HepG2 (cell line): ENCODE results near the gene DDIT4. TPM values are rescaled to one million over a fixed set of nuclear protein-coding genes. Genes with fewer than 3 reads are reported as not detected.
A peak's percentile ranks its signal among the peaks of the same experiment; 100 is the strongest.

Experiments
- ADNP ChIP-seq: sonication (generic); formaldehyde crosslinking; IDR thresholded peaks from 2 replicates; pipeline ENCODE4 v1.4.0; 2020; ENCODE audit warnings: missing genetic modification reagents
- AGO1 ChIP-seq: fragments of 200-400 bp; formaldehyde crosslinking; IDR thresholded peaks from 2 replicates; pipeline ENCODE4 v1.6.1; 2017; ENCODE audit warnings: mild to moderate bottlenecking, low read depth, low read length, moderate library complexity; ENCODE audit not compliant: poor library complexity, severe bottlenecking
- MTA1 ChIP-seq: sonication (generic); formaldehyde crosslinking; IDR thresholded peaks from 2 replicates; pipeline ENCODE4 v1.4.0; 2020; ENCODE audit warnings: missing genetic modification reagents, mild to moderate bottlenecking, borderline replicate concordance
- NR2F6 ChIP-seq, 2 experiments: IDR thresholded peaks; 2 replicates each; pipeline ENCODE4 v1.6.1; 2016; ENCODE audit warnings: antibody characterized with exemption in 1 of 2, mild to moderate bottlenecking in 1 of 2
- RFX3 ChIP-seq: IDR thresholded peaks from 2 replicates; pipeline ENCODE4 v1.6.1; 2016; ENCODE audit warnings: missing biosample characterization, missing genetic modification reagents
- ZC3H13 ChIP-seq: sonication (generic); formaldehyde crosslinking; IDR thresholded peaks from 2 replicates; pipeline ENCODE4 v1.8.1; 2023; ENCODE audit warnings: mild to moderate bottlenecking, missing genetic modification reagents, moderate library complexity
- ZMAT3 ChIP-seq: sonication (generic); formaldehyde crosslinking; conservative IDR thresholded peaks from 2 replicates; pipeline ENCODE4 v1.7.0; 2021; ENCODE audit warnings: missing genetic modification reagents
- ZNF121 ChIP-seq: sonication (generic); formaldehyde crosslinking; IDR thresholded peaks from 2 replicates; pipeline ENCODE4 v1.5.0; 2020; ENCODE audit warnings: mild to moderate bottlenecking, missing genetic modification reagents
- ZNF264 ChIP-seq: sonication (generic); formaldehyde crosslinking; IDR thresholded peaks from 2 replicates; pipeline ENCODE4 v1.4.0; 2020; ENCODE audit warnings: missing genetic modification reagents
- ZNF629 ChIP-seq: sonication (generic); formaldehyde crosslinking; conservative IDR thresholded peaks from 2 replicates; pipeline ENCODE4 v1.5.0; 2020; ENCODE audit warnings: missing genetic modification reagents
- ZNF768 ChIP-seq: sonication (generic); formaldehyde crosslinking; IDR thresholded peaks from 2 replicates; pipeline ENCODE4 v1.4.0; 2020; ENCODE audit warnings: missing genetic modification reagents
- ZNF816 ChIP-seq: sonication (generic); formaldehyde crosslinking; IDR thresholded peaks from 2 replicates; pipeline ENCODE4 v1.8.0; 2022; ENCODE audit warnings: missing genetic modification reagents, mild to moderate bottlenecking, borderline replicate concordance
- polyA plus RNA-seq, 8 experiments: library from polyadenylated mRNA; depleted of rRNA in 3 of 8; stranded (reverse) in 7 of 8; unstranded in 1 of 8; fragments of >200 nt; fragmentation: Illumina TruSeq in 4 of 8; extraction: Trizol in 4 of 8; gene quantifications; 2 replicates each; pipeline versions ENCODE4 v1.2.1 to v1.2.3, GENCODE V29; 2011 to 2016; ENCODE audit warnings: low read depth in 4 of 8, missing spikeins in 1 of 8, mixed read lengths in 1 of 8; ENCODE audit not compliant: insufficient read depth in 1 of 8
- total RNA-seq, 5 experiments: library from RNA; depleted of rRNA; stranded (reverse); fragments of >200 nt; fragmentation: Illumina TruSeq; extraction: Trizol; gene quantifications; 2 replicates each; pipeline ENCODE4 v1.2.3, GENCODE V29; 2016; ENCODE audit warnings: low read depth in 1 of 5
- TF ChIP-seq, protein P1 (sequence below): sonication (generic); formaldehyde crosslinking; IDR thresholded peaks from 2 replicates; pipeline ENCODE4 v1.4.0; 2020; ENCODE audit warnings: mild to moderate bottlenecking, missing genetic modification reagents
- TF ChIP-seq, protein P2 (sequence below): sonication (generic); formaldehyde crosslinking; IDR thresholded peaks from 2 replicates; pipeline ENCODE4 v1.4.0; 2020; ENCODE audit warnings: mild to moderate bottlenecking, missing genetic modification reagents
- TF ChIP-seq, protein P3 (sequence below): sonication (generic); formaldehyde crosslinking; IDR thresholded peaks from 2 replicates; pipeline ENCODE4 v1.5.0; 2020; ENCODE audit warnings: missing genetic modification reagents
- TF ChIP-seq, protein P4 (sequence below): sonication (generic); formaldehyde crosslinking; IDR thresholded peaks from 2 replicates; pipeline ENCODE4 v1.4.0; 2020; ENCODE audit warnings: missing genetic modification reagents
- TF ChIP-seq, protein P5 (sequence below): sonication (generic); formaldehyde crosslinking; IDR thresholded peaks from 2 replicates; pipeline ENCODE4 v1.5.0; 2020; ENCODE audit warnings: mild to moderate bottlenecking, missing genetic modification reagents, borderline replicate concordance

DDIT4 gene
- total and polyA plus RNA-seq, 2 of the 13 experiments (the other 11 are each of a cell fraction or from before 2014, with no cell fraction given) = 35.6 to 40.7 TPM

DNA sequence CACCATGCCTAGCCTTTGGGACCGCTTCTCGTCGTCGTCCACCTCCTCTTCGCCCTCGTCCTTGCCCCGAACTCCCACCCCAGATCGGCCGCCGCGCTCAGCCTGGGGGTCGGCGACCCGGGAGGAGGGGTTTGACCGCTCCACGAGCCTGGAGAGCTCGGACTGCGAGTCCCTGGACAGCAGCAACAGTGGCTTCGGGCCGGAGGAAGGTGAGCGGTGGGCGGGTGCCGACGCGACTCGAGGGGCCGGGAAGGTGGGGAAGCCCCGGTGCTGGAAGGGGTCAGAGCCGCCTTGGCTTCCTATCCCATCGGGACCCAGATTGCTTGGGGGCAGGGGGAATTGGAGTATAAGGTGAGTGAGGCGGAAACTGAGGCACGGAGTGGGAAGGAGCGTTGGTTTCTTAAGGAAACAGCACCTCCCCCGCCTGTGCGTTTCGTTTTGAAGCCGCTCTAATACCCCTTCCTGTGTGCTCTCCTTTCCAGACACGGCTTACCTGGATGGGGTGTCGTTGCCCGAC is 547 bp downstream of the DDIT4 start (continued):
- TF ChIP-seq, protein P1, sequence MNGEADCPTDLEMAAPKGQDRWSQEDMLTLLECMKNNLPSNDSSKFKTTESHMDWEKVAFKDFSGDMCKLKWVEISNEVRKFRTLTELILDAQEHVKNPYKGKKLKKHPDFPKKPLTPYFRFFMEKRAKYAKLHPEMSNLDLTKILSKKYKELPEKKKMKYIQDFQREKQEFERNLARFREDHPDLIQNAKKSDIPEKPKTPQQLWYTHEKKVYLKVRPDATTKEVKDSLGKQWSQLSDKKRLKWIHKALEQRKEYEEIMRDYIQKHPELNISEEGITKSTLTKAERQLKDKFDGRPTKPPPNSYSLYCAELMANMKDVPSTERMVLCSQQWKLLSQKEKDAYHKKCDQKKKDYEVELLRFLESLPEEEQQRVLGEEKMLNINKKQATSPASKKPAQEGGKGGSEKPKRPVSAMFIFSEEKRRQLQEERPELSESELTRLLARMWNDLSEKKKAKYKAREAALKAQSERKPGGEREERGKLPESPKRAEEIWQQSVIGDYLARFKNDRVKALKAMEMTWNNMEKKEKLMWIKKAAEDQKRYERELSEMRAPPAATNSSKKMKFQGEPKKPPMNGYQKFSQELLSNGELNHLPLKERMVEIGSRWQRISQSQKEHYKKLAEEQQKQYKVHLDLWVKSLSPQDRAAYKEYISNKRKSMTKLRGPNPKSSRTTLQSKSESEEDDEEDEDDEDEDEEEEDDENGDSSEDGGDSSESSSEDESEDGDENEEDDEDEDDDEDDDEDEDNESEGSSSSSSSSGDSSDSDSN = peak; percentile 74
- TF ChIP-seq, protein P2, sequence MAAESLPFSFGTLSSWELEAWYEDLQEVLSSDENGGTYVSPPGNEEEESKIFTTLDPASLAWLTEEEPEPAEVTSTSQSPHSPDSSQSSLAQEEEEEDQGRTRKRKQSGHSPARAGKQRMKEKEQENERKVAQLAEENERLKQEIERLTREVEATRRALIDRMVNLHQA = no peak
- TF ChIP-seq ADNP (no peak), ZMAT3 (CRISPR knock-in tag) (0 out of 2 replicates have a peak, but pooled peaks have one; percentile 7), ZNF629 (CRISPR knock-in tag) (no peak), ZC3H13 (CRISPR knock-in tag) (0 out of 2 replicates have a peak, but pooled peaks have one; percentile 67), AGO1 (peak; percentile 89), NR2F6 (IDR thresholded peaks at IDR 0.05) (no peak), NR2F6 (CRISPR knock-in tag; IDR thresholded peaks at IDR 0.05) (no peak), MTA1 (CRISPR knock-in tag) (no peak), ZNF264 (CRISPR knock-in tag) (no peak), ZNF121 (CRISPR knock-in tag) (0 out of 2 replicates have a peak, but pooled peaks have one; percentile 4), ZNF816 (peak; percentile 92; the same call in 1 of the 2 replicates), RFX3 (CRISPR knock-in tag) (no peak), ZNF768 (0 out of 2 replicates have a peak, but pooled peaks have one; percentile 36)
- TF ChIP-seq, protein P3, sequence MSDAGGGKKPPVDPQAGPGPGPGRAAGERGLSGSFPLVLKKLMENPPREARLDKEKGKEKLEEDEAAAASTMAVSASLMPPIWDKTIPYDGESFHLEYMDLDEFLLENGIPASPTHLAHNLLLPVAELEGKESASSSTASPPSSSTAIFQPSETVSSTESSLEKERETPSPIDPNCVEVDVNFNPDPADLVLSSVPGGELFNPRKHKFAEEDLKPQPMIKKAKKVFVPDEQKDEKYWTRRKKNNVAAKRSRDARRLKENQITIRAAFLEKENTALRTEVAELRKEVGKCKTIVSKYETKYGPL (CRISPR knock-in tag) = 0 out of 2 replicates have a peak, but pooled peaks have one; percentile 39
- TF ChIP-seq, protein P4, sequence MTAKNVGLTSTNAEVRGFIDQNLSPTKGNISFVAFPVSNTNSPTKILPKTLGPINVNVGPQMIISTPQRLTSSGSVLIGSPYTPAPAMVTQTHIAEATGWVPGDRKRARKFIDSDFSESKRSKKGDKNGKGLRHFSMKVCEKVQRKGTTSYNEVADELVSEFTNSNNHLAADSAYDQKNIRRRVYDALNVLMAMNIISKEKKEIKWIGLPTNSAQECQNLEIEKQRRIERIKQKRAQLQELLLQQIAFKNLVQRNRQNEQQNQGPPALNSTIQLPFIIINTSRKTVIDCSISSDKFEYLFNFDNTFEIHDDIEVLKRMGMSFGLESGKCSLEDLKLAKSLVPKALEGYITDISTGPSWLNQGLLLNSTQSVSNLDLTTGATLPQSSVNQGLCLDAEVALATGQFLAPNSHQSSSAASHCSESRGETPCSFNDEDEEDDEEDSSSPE (CRISPR knock-in tag) = no peak
- TF ChIP-seq, protein P5, sequence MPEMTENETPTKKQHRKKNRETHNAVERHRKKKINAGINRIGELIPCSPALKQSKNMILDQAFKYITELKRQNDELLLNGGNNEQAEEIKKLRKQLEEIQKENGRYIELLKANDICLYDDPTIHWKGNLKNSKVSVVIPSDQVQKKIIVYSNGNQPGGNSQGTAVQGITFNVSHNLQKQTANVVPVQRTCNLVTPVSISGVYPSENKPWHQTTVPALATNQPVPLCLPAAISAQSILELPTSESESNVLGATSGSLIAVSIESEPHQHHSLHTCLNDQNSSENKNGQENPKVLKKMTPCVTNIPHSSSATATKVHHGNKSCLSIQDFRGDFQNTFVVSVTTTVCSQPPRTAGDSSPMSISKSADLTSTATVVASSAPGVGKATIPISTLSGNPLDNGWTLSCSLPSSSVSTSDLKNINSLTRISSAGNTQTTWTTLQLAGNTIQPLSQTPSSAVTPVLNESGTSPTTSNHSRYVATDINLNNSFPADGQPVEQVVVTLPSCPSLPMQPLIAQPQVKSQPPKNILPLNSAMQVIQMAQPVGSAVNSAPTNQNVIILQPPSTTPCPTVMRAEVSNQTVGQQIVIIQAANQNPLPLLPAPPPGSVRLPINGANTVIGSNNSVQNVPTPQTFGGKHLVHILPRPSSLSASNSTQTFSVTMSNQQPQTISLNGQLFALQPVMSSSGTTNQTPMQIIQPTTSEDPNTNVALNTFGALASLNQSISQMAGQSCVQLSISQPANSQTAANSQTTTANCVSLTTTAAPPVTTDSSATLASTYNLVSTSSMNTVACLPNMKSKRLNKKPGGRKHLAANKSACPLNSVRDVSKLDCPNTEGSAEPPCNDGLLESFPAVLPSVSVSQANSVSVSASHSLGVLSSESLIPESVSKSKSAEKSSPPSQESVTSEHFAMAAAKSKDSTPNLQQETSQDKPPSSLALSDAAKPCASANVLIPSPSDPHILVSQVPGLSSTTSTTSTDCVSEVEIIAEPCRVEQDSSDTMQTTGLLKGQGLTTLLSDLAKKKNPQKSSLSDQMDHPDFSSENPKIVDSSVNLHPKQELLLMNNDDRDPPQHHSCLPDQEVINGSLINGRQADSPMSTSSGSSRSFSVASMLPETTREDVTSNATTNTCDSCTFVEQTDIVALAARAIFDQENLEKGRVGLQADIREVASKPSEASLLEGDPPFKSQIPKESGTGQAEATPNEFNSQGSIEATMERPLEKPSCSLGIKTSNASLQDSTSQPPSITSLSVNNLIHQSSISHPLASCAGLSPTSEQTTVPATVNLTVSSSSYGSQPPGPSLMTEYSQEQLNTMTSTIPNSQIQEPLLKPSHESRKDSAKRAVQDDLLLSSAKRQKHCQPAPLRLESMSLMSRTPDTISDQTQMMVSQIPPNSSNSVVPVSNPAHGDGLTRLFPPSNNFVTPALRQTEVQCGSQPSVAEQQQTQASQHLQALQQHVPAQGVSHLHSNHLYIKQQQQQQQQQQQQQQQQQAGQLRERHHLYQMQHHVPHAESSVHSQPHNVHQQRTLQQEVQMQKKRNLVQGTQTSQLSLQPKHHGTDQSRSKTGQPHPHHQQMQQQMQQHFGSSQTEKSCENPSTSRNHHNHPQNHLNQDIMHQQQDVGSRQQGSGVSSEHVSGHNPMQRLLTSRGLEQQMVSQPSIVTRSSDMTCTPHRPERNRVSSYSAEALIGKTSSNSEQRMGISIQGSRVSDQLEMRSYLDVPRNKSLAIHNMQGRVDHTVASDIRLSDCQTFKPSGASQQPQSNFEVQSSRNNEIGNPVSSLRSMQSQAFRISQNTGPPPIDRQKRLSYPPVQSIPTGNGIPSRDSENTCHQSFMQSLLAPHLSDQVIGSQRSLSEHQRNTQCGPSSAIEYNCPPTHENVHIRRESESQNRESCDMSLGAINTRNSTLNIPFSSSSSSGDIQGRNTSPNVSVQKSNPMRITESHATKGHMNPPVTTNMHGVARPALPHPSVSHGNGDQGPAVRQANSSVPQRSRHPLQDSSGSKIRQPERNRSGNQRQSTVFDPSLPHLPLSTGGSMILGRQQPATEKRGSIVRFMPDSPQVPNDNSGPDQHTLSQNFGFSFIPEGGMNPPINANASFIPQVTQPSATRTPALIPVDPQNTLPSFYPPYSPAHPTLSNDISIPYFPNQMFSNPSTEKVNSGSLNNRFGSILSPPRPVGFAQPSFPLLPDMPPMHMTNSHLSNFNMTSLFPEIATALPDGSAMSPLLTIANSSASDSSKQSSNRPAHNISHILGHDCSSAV (CRISPR knock-in tag) = no peak
